HG03139 (cell line): Measurements from ENCODE around the gene CCND3.
"Not testable (repeated sequence)": the region's sequence is repeated elsewhere in the genome, so short reads cannot be mapped to it uniquely, and the experiment has no call there.

ENCODE experiments used
- ATAC-seq: cut with Tn5 transposase; IDR thresholded peaks from one replicate; pipeline ENCODE4 v1.9.1; 2021; ENCODE audit not compliant: unreplicated experiment

CCND3 gene

GRCh38 chr6:41954668-41955067 lies 13.1 kb upstream of the CCND3 start:
- ATAC-seq: no peak

- ATAC-seq: no peak
Measured at GRCh38 chr6:41947581-41948220, 6.1 kb upstream of the CCND3 start.

GRCh38 chr6:41943456-41943855 lies 1.8 kb upstream of the CCND3 start:
- no peak for ATAC-seq

GRCh38 chr6:41942882-41943281 lies 1.3 kb upstream of the CCND3 start:
- not testable (repeated sequence) for ATAC-seq

GRCh38 chr6:41942067-41942851 lies 651 bp upstream of the CCND3 start:
- ATAC-seq: no peak

- ATAC-seq: peak; percentile 1
Measured at GRCh38 chr6:41940759-41941279, 789 bp downstream of the CCND3 start.

GRCh38 chr6:41939848-41940758 lies 1.5 kb downstream of the CCND3 start:
- ATAC-seq: no peak

- no peak for ATAC-seq
Measured at GRCh38 chr6:41939176-41939847, 2.3 kb downstream of the CCND3 start.

GRCh38 chr6:41938590-41939175 lies 2.9 kb downstream of the CCND3 start:
- no peak for ATAC-seq

GRCh38 chr6:41937861-41938574 lies 3.6 kb downstream of the CCND3 start:
- no peak for ATAC-seq

GRCh38 chr6:41937472-41937860 lies 4.1 kb downstream of the CCND3 start:
- ATAC-seq: no peak

- peak; percentile 53 for ATAC-seq
Measured at GRCh38 chr6:41936073-41936837, 5.4 kb downstream of the CCND3 start.

GRCh38 chr6:41935685-41936072 lies 5.9 kb downstream of the CCND3 start:
- no peak for ATAC-seq

GRCh38 chr6:41935193-41935574 lies 6.4 kb downstream of the CCND3 start:
- ATAC-seq: no peak

GRCh38 chr6:41934278-41935192 lies 7.1 kb downstream of the CCND3 start:
- no peak for ATAC-seq

GRCh38 chr6:41932378-41932777 lies 9.2 kb downstream of the CCND3 start:
- no peak for ATAC-seq

- no peak for ATAC-seq
Measured at GRCh38 chr6:41931792-41932191, 9.8 kb downstream of the CCND3 start.

- ATAC-seq: no peak
Measured at GRCh38 chr6:41929924-41930323, 11.7 kb downstream of the CCND3 start.
